Osteoblast (primary cell): ENCODE measurements around the gene RTKN2. TPM values are rescaled to one million over a fixed set of nuclear protein-coding genes. Genes with fewer than 3 reads are reported as not detected.

Experiments
- DNase-seq: peaks from one replicate; pipeline ENCODE4 v3.0.0; 2011; ENCODE audit warnings: low spot score, mixed read lengths; ENCODE audit not compliant: insufficient read length; ENCODE audit errors: missing footprints
- H2AFZ ChIP-seq: 2 replicates; pipeline ENCODE4 v1.6.0; 2011; ENCODE audit warnings: mild to moderate bottlenecking, low read length
- H3K27ac ChIP-seq: 2 replicates; pipeline ENCODE4 v1.5.1; 2011; ENCODE audit warnings: mild to moderate bottlenecking, low read depth, low read length, moderate library complexity
- H3K27me3 ChIP-seq: 2 replicates; pipeline ENCODE4 v1.6.0; 2012; ENCODE audit warnings: mild to moderate bottlenecking, control low read depth, inconsistent platforms, low read length, moderate library complexity; ENCODE audit not compliant: insufficient read depth
- H3K36me3 ChIP-seq: 2 replicates; pipeline ENCODE4 v1.5.1; 2011; ENCODE audit warnings: mild to moderate bottlenecking, low read length, control low read depth, moderate library complexity; ENCODE audit not compliant: insufficient read depth
- H3K4me1 ChIP-seq: 2 replicates; pipeline ENCODE4 v1.5.1; 2011; ENCODE audit warnings: mild to moderate bottlenecking, low read length, control low read depth, moderate library complexity; ENCODE audit not compliant: insufficient read depth
- H3K4me2 ChIP-seq: 2 replicates; pipeline ENCODE4 v1.6.0; 2011; ENCODE audit warnings: mild to moderate bottlenecking, low read length; ENCODE audit not compliant: insufficient read depth
- H3K4me3 ChIP-seq: fragments of 200-600 bp; sonication (generic); 3 replicates; pipeline ENCODE4 v1.5.1; 2012; ENCODE audit warnings: mild to moderate bottlenecking, low read length, inconsistent platforms; ENCODE audit not compliant: insufficient read depth
- H3K79me2 ChIP-seq: 2 replicates; pipeline ENCODE4 v1.6.0; 2012; ENCODE audit warnings: mild to moderate bottlenecking, low read length, control low read depth, inconsistent platforms; ENCODE audit not compliant: insufficient read depth
- H3K9me3 ChIP-seq: 2 replicates; pipeline ENCODE4 v1.5.1; 2011; ENCODE audit warnings: low read depth, low read length, control low read depth
- H4K20me1 ChIP-seq: 2 replicates; pipeline ENCODE4 v1.6.0; 2012; ENCODE audit warnings: mild to moderate bottlenecking, low read length, control low read depth; ENCODE audit not compliant: insufficient read depth
- total RNA-seq: library from RNA; depleted of rRNA; stranded (reverse); fragments of >200 nt; gene quantifications from 2 replicates; pipeline ENCODE4 v1.2.3, GENCODE V29; 2012
- TF ChIP-seq, protein P1 (sequence below): IDR thresholded peaks from 2 replicates; pipeline ENCODE4 v1.5.1; 2011; ENCODE audit warnings: mild to moderate bottlenecking, low read depth, low read length, moderate library complexity; ENCODE audit errors: extremely low read depth

RTKN2 gene
- total RNA-seq, 1 donor = 8.0 TPM

DNA sequence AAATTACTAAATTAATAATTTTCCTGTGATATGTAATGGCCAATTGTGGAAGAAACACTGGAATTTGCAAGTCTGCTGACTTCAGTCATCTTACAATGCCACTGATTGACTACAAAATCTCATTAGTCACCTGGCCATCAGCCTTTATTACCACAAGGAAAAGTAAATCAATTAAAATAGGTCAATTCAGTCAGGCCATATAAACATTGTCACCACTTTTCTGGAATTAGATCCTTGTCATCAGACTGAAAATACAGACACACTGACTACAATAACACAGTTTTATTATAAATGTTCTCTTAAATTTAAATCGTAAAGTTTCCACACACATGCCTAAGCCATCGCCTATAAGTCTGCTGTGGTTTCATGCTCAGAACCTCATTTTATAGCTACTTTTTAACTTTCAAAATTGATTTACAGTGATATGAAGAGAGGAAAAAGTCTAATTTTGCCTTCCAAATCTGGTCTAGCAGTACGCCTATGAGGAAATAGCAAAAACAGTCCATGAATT, 54.2 kb downstream of the RTKN2 start:
- H3K4me3 ChIP-seq = no peak overlapping the region
- H3K79me2 ChIP-seq = no peaks in the 10 kb centered on the region
- H3K27ac ChIP-seq = no peak overlapping the region
- no peaks in the 10 kb centered on the region for H4K20me1 ChIP-seq
- no peaks in the 10 kb centered on the region for H3K9me3 ChIP-seq
- TF ChIP-seq, protein P1, sequence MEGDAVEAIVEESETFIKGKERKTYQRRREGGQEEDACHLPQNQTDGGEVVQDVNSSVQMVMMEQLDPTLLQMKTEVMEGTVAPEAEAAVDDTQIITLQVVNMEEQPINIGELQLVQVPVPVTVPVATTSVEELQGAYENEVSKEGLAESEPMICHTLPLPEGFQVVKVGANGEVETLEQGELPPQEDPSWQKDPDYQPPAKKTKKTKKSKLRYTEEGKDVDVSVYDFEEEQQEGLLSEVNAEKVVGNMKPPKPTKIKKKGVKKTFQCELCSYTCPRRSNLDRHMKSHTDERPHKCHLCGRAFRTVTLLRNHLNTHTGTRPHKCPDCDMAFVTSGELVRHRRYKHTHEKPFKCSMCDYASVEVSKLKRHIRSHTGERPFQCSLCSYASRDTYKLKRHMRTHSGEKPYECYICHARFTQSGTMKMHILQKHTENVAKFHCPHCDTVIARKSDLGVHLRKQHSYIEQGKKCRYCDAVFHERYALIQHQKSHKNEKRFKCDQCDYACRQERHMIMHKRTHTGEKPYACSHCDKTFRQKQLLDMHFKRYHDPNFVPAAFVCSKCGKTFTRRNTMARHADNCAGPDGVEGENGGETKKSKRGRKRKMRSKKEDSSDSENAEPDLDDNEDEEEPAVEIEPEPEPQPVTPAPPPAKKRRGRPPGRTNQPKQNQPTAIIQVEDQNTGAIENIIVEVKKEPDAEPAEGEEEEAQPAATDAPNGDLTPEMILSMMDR = no peak
- H3K27me3 ChIP-seq = no peaks in the 10 kb centered on the region
- H2AFZ ChIP-seq = no peak overlapping the region
- H3K4me1 ChIP-seq = no peaks in the 10 kb centered on the region
- H3K4me2 ChIP-seq = no peak overlapping the region
- no peak for DNase-seq
- H3K36me3 ChIP-seq = no peaks in the 10 kb centered on the region

DNA sequence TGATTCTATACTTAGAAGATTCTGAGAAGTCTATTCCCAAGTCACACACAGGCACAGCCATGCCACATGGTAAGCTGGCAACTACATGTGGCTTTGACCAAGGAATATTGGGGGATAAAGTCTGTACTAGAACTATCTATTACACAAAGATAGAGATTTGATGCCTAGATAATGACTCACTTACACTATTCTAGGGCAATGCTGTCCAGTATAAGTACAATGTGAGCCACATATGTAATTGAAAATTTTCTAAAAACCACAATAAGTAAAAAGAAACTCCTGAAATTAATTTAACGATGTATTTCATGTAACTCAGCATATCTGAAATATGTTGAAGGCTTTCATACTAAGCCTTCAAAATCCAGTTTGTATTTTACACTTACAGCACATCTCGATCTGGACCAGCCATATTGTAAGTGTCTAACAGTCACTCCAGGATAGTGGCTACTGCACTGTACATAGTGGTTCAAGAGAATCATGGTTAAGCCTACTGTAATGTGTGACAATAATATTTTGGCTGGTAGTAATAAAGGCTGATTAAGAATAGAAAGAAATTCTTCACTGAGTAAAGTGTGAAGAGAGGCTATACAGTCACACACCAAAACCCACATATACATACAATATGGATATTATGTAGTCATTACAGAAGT, 62.8 kb downstream of the RTKN2 start:
- peak; percentile 43 for DNase-seq
- no peaks in the 10 kb centered on the region for H4K20me1 ChIP-seq
- no peaks in the 10 kb centered on the region for H3K9me3 ChIP-seq
- H3K4me3 ChIP-seq = no peak overlapping the region
- no peaks in the 10 kb centered on the region for H3K27me3 ChIP-seq
- H2AFZ ChIP-seq = no peak overlapping the region
- H3K4me1 ChIP-seq = no peaks in the 10 kb centered on the region
- H3K4me2 ChIP-seq = no peak overlapping the region
- H3K79me2 ChIP-seq = no peaks in the 10 kb centered on the region
- no peak overlapping the region for H3K27ac ChIP-seq
- no peaks in the 10 kb centered on the region for H3K36me3 ChIP-seq
- TF ChIP-seq, protein P1 = no peak

GRCh38 chr10:62199584-62199983, 69.1 kb downstream of the RTKN2 start:
- TF ChIP-seq, protein P1 = no peak
- H3K9me3 ChIP-seq = no peaks in the 10 kb centered on the region
- no peak overlapping the region for H2AFZ ChIP-seq
- H3K36me3 ChIP-seq = no peaks in the 10 kb centered on the region
- H4K20me1 ChIP-seq = no peaks in the 10 kb centered on the region
- no peaks in the 10 kb centered on the region for H3K79me2 ChIP-seq
- no peaks in the 10 kb centered on the region for H3K4me1 ChIP-seq
- no peak overlapping the region for H3K4me2 ChIP-seq
- DNase-seq = no peak
- no peak overlapping the region for H3K4me3 ChIP-seq
- no peak overlapping the region for H3K27ac ChIP-seq
- no peaks in the 10 kb centered on the region for H3K27me3 ChIP-seq

- Histone ChIP-seq H3K36me3 (no peaks in the 10 kb centered on the region), H3K9me3 (no peaks in the 10 kb centered on the region), H3K27ac (no peak overlapping the region), H4K20me1 (no peaks in the 10 kb centered on the region), H2AFZ (no peak overlapping the region), H3K27me3 (no peaks in the 10 kb centered on the region), H3K4me3 (no peak overlapping the region), H3K79me2 (no peaks in the 10 kb centered on the region), H3K4me2 (no peak overlapping the region), H3K4me1 (no peaks in the 10 kb centered on the region)
- TF ChIP-seq, protein P1 = no peak
- no peak for DNase-seq
Measured at GRCh38 chr10:62196528-62196927, 72.1 kb downstream of the RTKN2 start.
